Measurements from ENCODE around the gene RTN4.

Gene RTN4

GRCh38 chr2:54940723-54941122, 109.5 kb downstream of the RTN4 start:
- no peak overlapping the region for H3K4me3 ChIP-seq (ENCODE audit: low read depth, low read length)
- no peak for DNase-seq (ENCODE audit: low read depth)
- TF ChIP-seq CTCF (IDR thresholded peaks at IDR 0.05; ENCODE audit: low read depth, low read length, missing control alignments), result no peak

DNA sequence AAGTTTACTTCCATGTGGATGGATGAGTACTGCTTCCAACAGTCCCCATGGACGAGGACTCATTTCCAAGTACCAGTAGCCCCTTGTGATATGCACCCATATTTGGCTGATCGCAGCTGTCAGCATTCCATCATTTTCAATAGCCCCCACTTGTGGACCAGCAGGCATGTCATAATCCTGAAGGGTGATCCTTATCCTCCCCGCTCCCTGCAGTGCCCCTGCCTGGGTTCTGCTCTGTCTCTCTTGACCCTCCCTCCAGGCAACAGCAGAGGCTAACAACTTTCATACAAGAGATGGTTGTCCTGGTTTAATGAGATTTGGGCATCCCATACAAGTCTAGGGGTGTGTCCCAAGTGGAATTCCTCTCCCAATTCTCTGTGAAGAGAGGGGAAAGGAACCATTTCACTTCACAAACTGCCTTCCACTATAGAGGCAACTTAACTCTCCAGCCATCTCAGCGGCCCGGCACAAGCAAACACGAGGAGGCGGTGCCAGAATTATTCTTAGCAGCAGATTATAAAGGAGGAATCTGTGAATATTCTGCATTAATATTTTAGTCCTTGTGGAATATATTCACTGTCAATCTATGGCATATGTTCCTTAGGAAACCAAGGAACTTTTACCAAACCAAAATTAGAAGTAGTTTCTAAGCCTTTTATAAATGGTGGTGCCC, 110.7 kb downstream of the RTN4 start:
- DNase-seq (ENCODE audit: low read depth), result no peak

GRCh38 chr2:54936766-54937165, 113.5 kb downstream of the RTN4 start:
- DNase-seq (ENCODE audit: low read depth), result no peak
- no peak overlapping the region for H3K4me3 ChIP-seq (ENCODE audit: low read depth, low read length)
- no peak for TF ChIP-seq CTCF (IDR thresholded peaks at IDR 0.05; ENCODE audit: low read depth, low read length, missing control alignments)

More for the DNA sequence above, 110.7 kb downstream of the RTN4 start:
- H3K4me3 ChIP-seq (ENCODE audit: low read depth, low read length), result no peak overlapping the region
- TF ChIP-seq CTCF (IDR thresholded peaks at IDR 0.05; ENCODE audit: low read depth, low read length, missing control alignments), result no peak

DNA sequence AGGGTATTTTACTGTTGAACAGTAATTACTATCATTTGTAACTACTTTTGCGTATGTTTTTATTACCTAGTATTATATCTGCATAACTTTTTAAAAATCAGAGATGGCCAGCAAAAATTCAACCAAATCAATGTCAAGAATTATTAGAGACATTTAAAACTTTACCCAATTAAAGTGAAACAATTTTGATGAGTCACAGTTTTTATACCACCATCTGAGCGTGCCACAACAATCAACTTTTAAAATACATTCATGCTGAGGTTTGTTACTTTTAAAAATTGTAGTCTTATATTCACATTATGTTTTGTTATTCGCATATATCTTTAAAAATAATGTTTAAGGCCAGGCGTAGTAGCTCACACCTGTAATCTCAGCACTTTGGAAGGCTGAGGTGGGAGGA, 114.9 kb downstream of the RTN4 start:
- DNase-seq (ENCODE audit: low read depth), result no peak
- no peak overlapping the region for H3K4me3 ChIP-seq (ENCODE audit: low read depth, low read length)
- TF ChIP-seq CTCF (IDR thresholded peaks at IDR 0.05; ENCODE audit: low read depth, low read length, missing control alignments), result no peak

DNA sequence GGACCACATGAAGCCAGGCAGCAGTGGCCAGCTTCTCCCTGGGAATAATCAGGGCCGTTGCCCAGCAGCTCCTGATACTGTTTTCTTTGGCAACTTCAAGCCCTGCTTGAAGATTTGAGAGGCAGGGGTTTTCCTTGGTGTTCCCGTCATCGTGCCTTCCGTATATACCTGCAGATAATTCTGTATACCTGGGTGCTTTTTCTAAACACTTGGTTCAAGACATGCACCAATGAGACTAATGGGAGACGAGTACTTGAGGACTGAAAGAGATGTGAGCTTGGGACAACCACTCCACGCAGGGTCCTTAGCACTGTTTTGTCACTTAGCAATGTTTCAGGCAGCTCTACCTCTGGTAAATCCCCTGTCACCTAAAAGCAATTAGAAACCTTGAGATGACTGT, 118.8 kb downstream of the RTN4 start:
- H3K4me3 ChIP-seq (ENCODE audit: low read depth, low read length), result no peak overlapping the region
- no peak for TF ChIP-seq CTCF (IDR thresholded peaks at IDR 0.05; ENCODE audit: low read depth, low read length, missing control alignments)
- DNase-seq (ENCODE audit: low read depth), result no peak

- no peak overlapping the region for H3K4me3 ChIP-seq (ENCODE audit: low read depth, low read length)
- TF ChIP-seq CTCF (IDR thresholded peaks at IDR 0.05; ENCODE audit: low read depth, low read length, missing control alignments), result no peak
- DNase-seq (ENCODE audit: low read depth), result no peak
These were observed 121.5 kb downstream of the RTN4 start for GRCh38 chr2:54928719-54929118.

Data from GM12864 (cell line).